ENCODE data around the gene FUNDC2. TPM values are rescaled to one million over a fixed set of nuclear protein-coding genes. Genes with fewer than 3 reads are reported as not detected.

Gene FUNDC2
- polyA plus RNA-seq, 1 donor (not counting 4 experiments of a cell fraction or from before 2014, with no cell fraction given), result 98.1 TPM

DNA sequence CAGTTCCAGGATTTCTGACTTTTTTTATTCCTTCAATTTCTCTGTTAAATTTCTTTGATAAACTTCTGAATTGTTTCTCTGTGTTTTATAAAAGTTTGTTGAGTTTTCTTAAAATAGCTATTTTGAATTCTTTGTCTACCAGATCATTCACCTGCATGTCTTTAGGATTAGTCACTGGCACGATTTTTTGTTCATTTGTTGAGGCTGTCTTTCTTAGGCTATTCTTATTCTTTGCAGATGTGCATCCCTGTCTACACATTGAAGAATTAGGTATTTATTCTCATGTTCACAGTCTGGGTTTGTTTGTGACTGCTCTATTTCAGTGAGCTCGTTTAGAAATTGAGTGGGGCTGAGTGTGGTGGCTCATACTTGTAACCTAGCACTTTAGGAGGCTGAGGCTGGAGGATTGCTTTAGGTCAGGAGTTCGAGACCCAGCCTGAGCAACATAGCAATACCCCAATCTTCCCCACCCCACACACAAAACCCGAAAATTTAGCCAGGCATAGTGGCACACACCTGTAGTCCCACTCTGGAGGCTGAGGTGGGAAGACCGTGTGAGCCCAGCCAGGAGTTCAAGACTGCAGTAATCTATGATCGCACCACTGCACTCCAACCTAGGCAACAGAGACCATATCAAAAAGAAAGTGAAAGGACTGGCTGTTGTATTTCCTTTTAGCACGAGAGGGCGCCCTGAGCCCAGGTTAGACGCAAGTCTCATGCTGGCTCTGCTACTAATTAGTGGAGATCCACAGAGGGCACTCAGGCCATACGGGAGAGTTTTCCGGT is 46.1 kb upstream of the FUNDC2 start:
- Histone ChIP-seq H3K4me2 (ENCODE audit: control insufficient read depth, extremely low read depth, insufficient read depth, low read depth, low read length) (peak overlapping the region; percentile 53), H3K27ac (ENCODE audit: control insufficient read depth, insufficient read depth, low read length) (no peak overlapping the region), H3K4me1 (ENCODE audit: control insufficient read depth, extremely low read depth, insufficient read depth, low read length) (peaks cover 4% of the 10 kb centered on the region), H3K9me3 (ENCODE audit: control insufficient read depth, low read depth, low read length) (no peaks in the 10 kb centered on the region), H3K79me2 (ENCODE audit: control insufficient read depth, insufficient read depth, low read length) (no peaks in the 10 kb centered on the region), H4K20me1 (ENCODE audit: control insufficient read depth, extremely low read depth, insufficient read depth, low read length) (no peaks in the 10 kb centered on the region), H3K4me3 (ENCODE audit: control insufficient read depth in 2 of 3, extremely low read depth in 1 of 3, insufficient read depth in 2 of 3, low read depth in 1 of 3, low read length in 3 of 3) (peak overlapping the region in 1 of 3 experiments; percentile 10), H2AFZ (ENCODE audit: control insufficient read depth, low read length) (peak overlapping the region; percentile 49), H3K27me3 (ENCODE audit: control insufficient read depth, extremely low read depth, insufficient read depth, low read length) (no peaks in the 10 kb centered on the region), H3K36me3 (ENCODE audit: control insufficient read depth in 2 of 2, extremely low read depth in 1 of 2, insufficient read depth in 2 of 2, low read length in 2 of 2) (no peaks in the 10 kb centered on the region), H3K9ac (ENCODE audit: control insufficient read depth, extremely low read depth, insufficient read depth, low read length) (no peak overlapping the region), H3K9me1 (ENCODE audit: control insufficient read depth, extremely low read depth, insufficient read depth, low read length) (no peaks in the 10 kb centered on the region)
- dilution Hi-C loops (cut with MboI; ENCODE audit: extremely low pct_ligation_motif_present, low sequenced_read_pairs), result no loop called here
- DNase-seq (ENCODE audit: low read depth, low spot score), result no peak
- no peak for TF ChIP-seq EZH2 (IDR thresholded peaks at IDR 0.05; ENCODE audit: low read length)
- TF ChIP-seq, protein P1, sequence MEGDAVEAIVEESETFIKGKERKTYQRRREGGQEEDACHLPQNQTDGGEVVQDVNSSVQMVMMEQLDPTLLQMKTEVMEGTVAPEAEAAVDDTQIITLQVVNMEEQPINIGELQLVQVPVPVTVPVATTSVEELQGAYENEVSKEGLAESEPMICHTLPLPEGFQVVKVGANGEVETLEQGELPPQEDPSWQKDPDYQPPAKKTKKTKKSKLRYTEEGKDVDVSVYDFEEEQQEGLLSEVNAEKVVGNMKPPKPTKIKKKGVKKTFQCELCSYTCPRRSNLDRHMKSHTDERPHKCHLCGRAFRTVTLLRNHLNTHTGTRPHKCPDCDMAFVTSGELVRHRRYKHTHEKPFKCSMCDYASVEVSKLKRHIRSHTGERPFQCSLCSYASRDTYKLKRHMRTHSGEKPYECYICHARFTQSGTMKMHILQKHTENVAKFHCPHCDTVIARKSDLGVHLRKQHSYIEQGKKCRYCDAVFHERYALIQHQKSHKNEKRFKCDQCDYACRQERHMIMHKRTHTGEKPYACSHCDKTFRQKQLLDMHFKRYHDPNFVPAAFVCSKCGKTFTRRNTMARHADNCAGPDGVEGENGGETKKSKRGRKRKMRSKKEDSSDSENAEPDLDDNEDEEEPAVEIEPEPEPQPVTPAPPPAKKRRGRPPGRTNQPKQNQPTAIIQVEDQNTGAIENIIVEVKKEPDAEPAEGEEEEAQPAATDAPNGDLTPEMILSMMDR (optimal IDR thresholded peaks at IDR 0.05 in 1 of 3, IDR thresholded peaks at IDR 0.05 in 1 of 3, conservative IDR thresholded peaks at IDR 0.05 in 1 of 3; ENCODE audit: extremely low read depth in 1 of 3, insufficient read depth in 2 of 3, low read length in 3 of 3), result peak; percentile 52 to 62 (median 56)
- no peak for FAIRE-seq

DNA sequence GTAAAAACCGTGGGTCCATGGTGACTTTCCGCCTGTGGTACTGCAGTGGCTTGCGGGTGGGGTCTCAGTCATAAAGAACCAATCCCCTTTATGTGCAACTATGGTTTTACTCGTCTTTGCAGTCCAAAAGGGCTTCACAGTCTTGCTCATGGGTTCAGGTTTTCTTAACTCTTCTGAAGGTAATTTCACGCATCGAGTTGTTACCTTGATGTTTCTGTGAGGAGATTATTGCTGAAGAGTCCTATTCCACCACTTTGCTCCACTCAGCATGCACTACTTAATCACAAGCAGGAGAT is 45.6 kb upstream of the FUNDC2 start:
- H2AFZ ChIP-seq (ENCODE audit: control insufficient read depth, low read length), result peak overlapping the region; percentile 49
- no peaks in the 10 kb centered on the region for H3K9me3 ChIP-seq (ENCODE audit: control insufficient read depth, low read depth, low read length)
- no peaks in the 10 kb centered on the region for H3K36me3 ChIP-seq (ENCODE audit: control insufficient read depth in 2 of 2, extremely low read depth in 1 of 2, insufficient read depth in 2 of 2, low read length in 2 of 2)
- H3K4me3 ChIP-seq (ENCODE audit: control insufficient read depth in 2 of 3, extremely low read depth in 1 of 3, insufficient read depth in 2 of 3, low read depth in 1 of 3, low read length in 3 of 3), result no peak overlapping the region
- H3K27me3 ChIP-seq (ENCODE audit: control insufficient read depth, extremely low read depth, insufficient read depth, low read length), result no peaks in the 10 kb centered on the region
- no peak overlapping the region for H3K9ac ChIP-seq (ENCODE audit: control insufficient read depth, extremely low read depth, insufficient read depth, low read length)
- no peak for TF ChIP-seq EZH2 (IDR thresholded peaks at IDR 0.05; ENCODE audit: low read length)
- no peaks in the 10 kb centered on the region for H4K20me1 ChIP-seq (ENCODE audit: control insufficient read depth, extremely low read depth, insufficient read depth, low read length)
- FAIRE-seq, result no peak
- peaks cover 4% of the 10 kb centered on the region for H3K4me1 ChIP-seq (ENCODE audit: control insufficient read depth, extremely low read depth, insufficient read depth, low read length)
- dilution Hi-C loops (cut with MboI; ENCODE audit: extremely low pct_ligation_motif_present, low sequenced_read_pairs), result no loop called here
- no peaks in the 10 kb centered on the region for H3K79me2 ChIP-seq (ENCODE audit: control insufficient read depth, insufficient read depth, low read length)
- DNase-seq (ENCODE audit: low read depth, low spot score), result no peak
- H3K4me2 ChIP-seq (ENCODE audit: control insufficient read depth, extremely low read depth, insufficient read depth, low read depth, low read length), result peak overlapping the region; percentile 53
- H3K9me1 ChIP-seq (ENCODE audit: control insufficient read depth, extremely low read depth, insufficient read depth, low read length), result no peaks in the 10 kb centered on the region
- H3K27ac ChIP-seq (ENCODE audit: control insufficient read depth, insufficient read depth, low read length), result no peak overlapping the region

Measured in keratinocyte (primary cell).